ENCODE data around the gene DLK2.

DLK2 gene

DNA sequence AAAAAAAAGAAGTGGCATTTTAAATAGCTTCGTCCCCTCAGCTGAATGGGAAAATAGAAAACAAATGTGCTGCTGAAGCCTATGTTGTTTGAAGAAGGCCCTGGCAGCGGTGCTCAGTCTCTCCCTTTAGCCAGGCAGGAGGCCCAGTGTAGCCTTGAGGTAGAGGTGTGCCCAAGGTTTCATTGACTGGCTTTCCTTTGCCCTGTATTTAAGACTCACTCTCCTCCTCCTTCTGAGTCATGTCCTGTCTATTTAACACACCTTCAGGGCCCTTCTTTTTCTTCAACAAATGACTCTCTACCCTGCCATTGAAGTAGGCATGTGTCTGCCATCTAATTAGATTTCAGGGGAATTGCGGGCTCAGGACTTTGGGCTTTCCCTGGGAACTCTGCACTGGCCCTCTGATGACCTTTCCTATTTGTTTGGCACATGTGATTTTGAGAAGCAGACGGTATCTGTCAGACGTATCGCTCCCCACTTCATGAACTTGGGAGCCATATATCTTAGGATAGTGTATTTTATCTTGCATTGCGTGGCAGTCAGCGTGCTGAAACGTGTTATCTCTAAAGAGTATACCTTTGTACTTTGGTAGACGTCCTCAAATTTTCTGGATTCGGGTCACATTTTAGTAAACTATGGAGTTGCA is 26.4 kb upstream of the DLK2 start:
- Histone ChIP-seq H3K27me3 (ENCODE audit: insufficient read depth, low read length) (no peaks in the 10 kb centered on the region), H3K79me2 (ENCODE audit: insufficient read depth, low read length) (0 out of 2 replicates have a peak, but pooled peaks cover 5% of the 10 kb centered on the region), H3K27ac (ENCODE audit: low read depth, low read length, poor library complexity, severe bottlenecking) (no peak overlapping the region), H3K9ac (ENCODE audit: low read length) (no peak overlapping the region), H3F3A (ENCODE audit: insufficient read depth, low read length) (no peaks in the 10 kb centered on the region), H4K20me1 (ENCODE audit: insufficient read depth, low read length) (no peaks in the 10 kb centered on the region), H3K9me3 (ENCODE audit: low read length) (no peaks in the 10 kb centered on the region), H3K4me3 (ENCODE audit: low read depth, low read length, poor library complexity, severe bottlenecking) (no peak overlapping the region), H2AFZ (ENCODE audit: low read length) (no peak overlapping the region), H3K9me2 (ENCODE audit: low read depth, low read length) (no peaks in the 10 kb centered on the region), H3K4me2 (ENCODE audit: low read length) (no peak overlapping the region), H3K4me1 (ENCODE audit: insufficient read depth, low read length, severe bottlenecking) (peaks cover 42% of the 10 kb centered on the region), H3K36me3 (ENCODE audit: insufficient read depth, low read length) (no peaks in the 10 kb centered on the region)
- TF ChIP-seq, protein P1, sequence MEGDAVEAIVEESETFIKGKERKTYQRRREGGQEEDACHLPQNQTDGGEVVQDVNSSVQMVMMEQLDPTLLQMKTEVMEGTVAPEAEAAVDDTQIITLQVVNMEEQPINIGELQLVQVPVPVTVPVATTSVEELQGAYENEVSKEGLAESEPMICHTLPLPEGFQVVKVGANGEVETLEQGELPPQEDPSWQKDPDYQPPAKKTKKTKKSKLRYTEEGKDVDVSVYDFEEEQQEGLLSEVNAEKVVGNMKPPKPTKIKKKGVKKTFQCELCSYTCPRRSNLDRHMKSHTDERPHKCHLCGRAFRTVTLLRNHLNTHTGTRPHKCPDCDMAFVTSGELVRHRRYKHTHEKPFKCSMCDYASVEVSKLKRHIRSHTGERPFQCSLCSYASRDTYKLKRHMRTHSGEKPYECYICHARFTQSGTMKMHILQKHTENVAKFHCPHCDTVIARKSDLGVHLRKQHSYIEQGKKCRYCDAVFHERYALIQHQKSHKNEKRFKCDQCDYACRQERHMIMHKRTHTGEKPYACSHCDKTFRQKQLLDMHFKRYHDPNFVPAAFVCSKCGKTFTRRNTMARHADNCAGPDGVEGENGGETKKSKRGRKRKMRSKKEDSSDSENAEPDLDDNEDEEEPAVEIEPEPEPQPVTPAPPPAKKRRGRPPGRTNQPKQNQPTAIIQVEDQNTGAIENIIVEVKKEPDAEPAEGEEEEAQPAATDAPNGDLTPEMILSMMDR (IDR thresholded peaks at IDR 0.05; ENCODE audit: low read length), result no peak
- TF ChIP-seq EZH2 (IDR thresholded peaks at IDR 0.05; ENCODE audit: borderline replicate concordance, low read length), result no peak

DNA sequence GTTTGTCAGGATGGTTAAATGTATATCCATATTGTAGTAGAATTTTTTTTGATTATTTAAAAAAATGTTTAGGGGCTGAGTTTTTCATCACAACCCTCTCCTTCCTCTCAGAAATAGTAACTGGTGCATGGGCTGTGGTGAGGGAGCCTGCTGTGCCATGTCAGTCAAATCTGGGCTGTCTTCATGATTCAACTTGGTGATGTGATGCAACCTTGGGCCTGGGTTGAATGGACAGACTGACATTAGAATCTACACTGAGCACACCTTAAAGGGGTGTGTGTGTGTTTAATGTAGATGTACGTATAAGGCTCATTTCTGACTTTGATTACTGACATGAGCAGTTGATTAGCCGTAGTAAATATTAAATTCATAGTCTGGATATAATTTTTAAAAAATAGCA is 25.7 kb upstream of the DLK2 start:
- H3K27ac ChIP-seq (ENCODE audit: low read depth, low read length, poor library complexity, severe bottlenecking), result no peak overlapping the region
- no peak for TF ChIP-seq EZH2 (IDR thresholded peaks at IDR 0.05; ENCODE audit: borderline replicate concordance, low read length)
- TF ChIP-seq, protein P1 (IDR thresholded peaks at IDR 0.05; ENCODE audit: low read length), result no peak
- H3K27me3 ChIP-seq (ENCODE audit: insufficient read depth, low read length), result no peaks in the 10 kb centered on the region
- H3F3A ChIP-seq (ENCODE audit: insufficient read depth, low read length), result no peaks in the 10 kb centered on the region
- H3K36me3 ChIP-seq (ENCODE audit: insufficient read depth, low read length), result no peaks in the 10 kb centered on the region
- no peaks in the 10 kb centered on the region for H3K9me3 ChIP-seq (ENCODE audit: low read length)
- peaks cover 42% of the 10 kb centered on the region for H3K4me1 ChIP-seq (ENCODE audit: insufficient read depth, low read length, severe bottlenecking)
- 0 out of 2 replicates have a peak, but pooled peaks cover 5% of the 10 kb centered on the region for H3K79me2 ChIP-seq (ENCODE audit: insufficient read depth, low read length)
- H3K9ac ChIP-seq (ENCODE audit: low read length), result no peak overlapping the region
- no peak overlapping the region for H3K4me3 ChIP-seq (ENCODE audit: low read depth, low read length, poor library complexity, severe bottlenecking)
- no peak overlapping the region; the same call in 1 of the 2 replicates for H3K4me2 ChIP-seq (ENCODE audit: low read length)
- H3K9me2 ChIP-seq (ENCODE audit: low read depth, low read length), result no peaks in the 10 kb centered on the region
- no peaks in the 10 kb centered on the region for H4K20me1 ChIP-seq (ENCODE audit: insufficient read depth, low read length)
- no peak overlapping the region for H2AFZ ChIP-seq (ENCODE audit: low read length)

DNA sequence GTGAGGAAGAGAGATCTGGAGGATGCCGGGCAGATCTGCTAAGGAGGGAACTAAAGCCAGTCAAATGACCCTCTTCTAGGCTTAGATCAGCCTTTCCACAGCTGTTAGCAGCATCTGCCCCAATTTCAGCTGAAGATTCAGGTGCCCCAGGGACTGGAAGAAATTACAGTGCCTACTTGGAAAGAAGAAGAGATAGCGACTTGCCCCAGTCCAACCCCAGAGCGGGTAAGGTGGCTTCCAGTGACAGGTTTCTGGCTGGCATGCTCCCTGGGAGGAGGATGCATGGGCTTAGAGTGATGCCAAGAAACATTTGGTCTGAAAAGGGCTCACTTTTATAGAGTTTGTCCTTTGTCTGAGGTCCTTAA is 22.6 kb upstream of the DLK2 start:
- Histone ChIP-seq H3K79me2 (ENCODE audit: insufficient read depth, low read length) (no peaks in the 10 kb centered on the region), H4K20me1 (ENCODE audit: insufficient read depth, low read length) (no peaks in the 10 kb centered on the region), H3K4me2 (ENCODE audit: low read length) (peak overlapping the region; percentile 87), H2AFZ (ENCODE audit: low read length) (no peak overlapping the region), H3K27me3 (ENCODE audit: insufficient read depth, low read length) (no peaks in the 10 kb centered on the region), H3K4me3 (ENCODE audit: low read depth, low read length, poor library complexity, severe bottlenecking) (peak overlapping the region; percentile 72), H3K36me3 (ENCODE audit: insufficient read depth, low read length) (no peaks in the 10 kb centered on the region), H3K9me3 (ENCODE audit: low read length) (no peaks in the 10 kb centered on the region), H3K9ac (ENCODE audit: low read length) (peak overlapping the region; percentile 71), H3K9me2 (ENCODE audit: low read depth, low read length) (no peaks in the 10 kb centered on the region), H3F3A (ENCODE audit: insufficient read depth, low read length) (no peaks in the 10 kb centered on the region), H3K27ac (ENCODE audit: low read depth, low read length, poor library complexity, severe bottlenecking) (peak overlapping the region; percentile 29), H3K4me1 (ENCODE audit: insufficient read depth, low read length, severe bottlenecking) (peaks cover 42% of the 10 kb centered on the region)
- TF ChIP-seq, protein P1 (IDR thresholded peaks at IDR 0.05; ENCODE audit: low read length), result no peak
- TF ChIP-seq EZH2 (IDR thresholded peaks at IDR 0.05; ENCODE audit: borderline replicate concordance, low read length), result no peak
